SK-N-SH (cell line): ENCODE results near the gene SLC30A2. TPM values are rescaled to one million over a fixed set of nuclear protein-coding genes. Genes with fewer than 3 reads are reported as not detected.

Experiments
- CTCF ChIA-PET: fragments of 300-600, 350-600 bp; formaldehyde crosslinking; extraction: SDS; loops from one replicate; lab custom pipeline; 2021; lab: Yijun Ruan, JAX
- POLR2A ChIA-PET: fragments of 350-600 bp; sonication (Branson Sonifier 250); formaldehyde crosslinking; extraction: SDS; loops from one replicate; lab custom pipeline; 2020; ENCODE audit warnings: antibody characterized with exemption, inconsistent platforms; lab: Yijun Ruan, JAX
- DNase-seq: peaks from one replicate; pipeline ENCODE4 v3.0.0; 2012
- H2AFZ ChIP-seq: fragments of 200-600 bp; sonication (generic); 2 replicates; pipeline ENCODE4 v1.8.1; 2016; ENCODE audit warnings: antibody characterized with exemption, mild to moderate bottlenecking, low read depth
- H3F3A ChIP-seq: fragments of 200-600 bp; sonication (generic); replicated peaks from 2 replicates; pipeline ENCODE3; 2016; ENCODE audit warnings: antibody characterized with exemption, mild to moderate bottlenecking; ENCODE audit not compliant: insufficient read depth
- H3K27ac ChIP-seq, 2 experiments: fragments of 200-500 bp in 1 of 2; fragments of 200-600 bp in 1 of 2; sonication (Bioruptor generic) in 1 of 2; sonication (generic), shearing (Covaris generic) in 1 of 2; 2 replicates each; pipeline versions ENCODE4 v1.5.1 to v1.6.1; 2014 to 2016; ENCODE audit warnings: low read depth in 2 of 2, inconsistent platforms in 1 of 2, low read length in 1 of 2, mild to moderate bottlenecking in 1 of 2, mixed read lengths in 1 of 2
- H3K27me3 ChIP-seq: fragments of 200-600 bp; sonication (generic), shearing (Covaris generic); 2 replicates; pipeline ENCODE4 v1.6.1; 2016; ENCODE audit warnings: mixed run types; ENCODE audit not compliant: insufficient read depth
- H3K36me3 ChIP-seq, 2 experiments: fragments of 200-500 bp in 1 of 2; fragments of 200-600 bp in 1 of 2; sonication (Bioruptor generic) in 1 of 2; sonication (generic) in 1 of 2; replicated peaks in 1 of 2; 2 replicates each; pipeline versions ENCODE3 to v1.5.1; 2014 to 2016; ENCODE audit warnings: low read length in 1 of 2, mild to moderate bottlenecking in 1 of 2; ENCODE audit not compliant: insufficient read depth in 2 of 2, control insufficient read depth in 1 of 2
- H3K4me1 ChIP-seq, 2 experiments: fragments of 200-500 bp in 1 of 2; fragments of 200-600 bp in 1 of 2; sonication (Bioruptor generic) in 1 of 2; sonication (generic), shearing (Covaris generic) in 1 of 2; 2 replicates each; pipeline versions ENCODE4 v1.5.1 to v1.6.1; 2014 to 2016; ENCODE audit warnings: low read depth in 1 of 2, low read length in 1 of 2, mixed run types in 1 of 2; ENCODE audit not compliant: insufficient read depth in 2 of 2, control insufficient read depth in 1 of 2
- H3K4me2 ChIP-seq: fragments of 200-600 bp; sonication (generic), shearing (Covaris generic); 2 replicates; pipeline ENCODE4 v1.6.1; 2017; ENCODE audit warnings: mixed run types
- H3K4me3 ChIP-seq, 2 experiments: fragments of 200-500 bp in 1 of 2; fragments of 200-600 bp in 1 of 2; sonication (Bioruptor generic) in 1 of 2; sonication (generic), shearing (Covaris generic) in 1 of 2; 2 replicates each; pipeline versions ENCODE4 v1.5.1 to v1.8.1; 2014 to 2016; ENCODE audit warnings: low read depth in 2 of 2, inconsistent platforms in 1 of 2, low read length in 1 of 2, mild to moderate bottlenecking in 1 of 2, mixed read lengths in 1 of 2, moderate library complexity in 1 of 2
- H3K79me2 ChIP-seq: fragments of 200-600 bp; sonication (generic); 2 replicates; pipeline ENCODE4 v1.8.1; 2017; ENCODE audit warnings: mild to moderate bottlenecking; ENCODE audit not compliant: insufficient read depth
- H3K9ac ChIP-seq: fragments of 200-600 bp; sonication (generic); 2 replicates; pipeline ENCODE4 v1.6.1; 2017; ENCODE audit warnings: mixed run types
- H3K9me2 ChIP-seq: fragments of 200-600 bp; sonication (generic); 2 replicates; pipeline ENCODE4 v1.6.1; 2017; ENCODE audit warnings: mixed run types
- H3K9me3 ChIP-seq: fragments of 200-600 bp; sonication (generic); 2 replicates; pipeline ENCODE4 v1.6.1; 2017; ENCODE audit warnings: mixed run types, mild to moderate bottlenecking, moderate library complexity
- H4K20me1 ChIP-seq: fragments of 200-600 bp; sonication (generic); 2 replicates; pipeline ENCODE4 v1.6.1; 2017; ENCODE audit warnings: mild to moderate bottlenecking, mixed run types; ENCODE audit not compliant: insufficient read depth
- CHD2 ChIP-seq: fragments of 150-350 bp; IDR thresholded peaks from 2 replicates; pipeline ENCODE4 v1.6.1; 2018; ENCODE audit warnings: low read length; ENCODE audit not compliant: partially characterized antibody
- ELF1 ChIP-seq: IDR thresholded peaks from 2 replicates; pipeline ENCODE4 v1.4.0; 2012
- EP300 ChIP-seq, 2 experiments: IDR thresholded peaks; 2 replicates each; pipeline versions ENCODE4 v1.4.0 to v1.6.1; 2012; ENCODE audit warnings: borderline replicate concordance in 1 of 2, low read depth in 1 of 2, low read length in 1 of 2
- FOSL2 ChIP-seq: IDR thresholded peaks from 2 replicates; pipeline ENCODE4 v1.4.0; 2012; ENCODE audit warnings: low read depth, mild to moderate bottlenecking, moderate library complexity, borderline replicate concordance
- FOXJ3 ChIP-seq: sonication (generic); formaldehyde crosslinking; IDR thresholded peaks from 2 replicates; pipeline ENCODE4 v1.5.1; 2020; ENCODE audit warnings: mild to moderate bottlenecking, missing genetic modification reagents
- FOXM1 ChIP-seq: IDR thresholded peaks from 2 replicates; pipeline ENCODE4 v1.4.0; 2012; ENCODE audit warnings: low read depth, mild to moderate bottlenecking
- JUND ChIP-seq: IDR thresholded peaks from 2 replicates; pipeline ENCODE4 v1.4.0; 2012
- MXI1 ChIP-seq: IDR thresholded peaks from 2 replicates; pipeline ENCODE4 v1.6.1; 2012; ENCODE audit warnings: mild to moderate bottlenecking, low read depth, low read length, improper control_type of control experiment
- NRF1 ChIP-seq: IDR thresholded peaks from 2 replicates; pipeline ENCODE4 v1.6.1; 2012; ENCODE audit warnings: low read depth, mild to moderate bottlenecking, low read length
- POLR2AphosphoS5 ChIP-seq: IDR thresholded peaks from 2 replicates; pipeline ENCODE4 v1.6.1; 2012; ENCODE audit warnings: low read depth, low read length
- RFX5 ChIP-seq: IDR thresholded peaks from 2 replicates; pipeline ENCODE4 v1.6.1; 2012; ENCODE audit warnings: mild to moderate bottlenecking, improper control_type of control experiment, low read length
- SIN3A ChIP-seq: IDR thresholded peaks from 2 replicates; pipeline ENCODE4 v1.6.1; 2012; ENCODE audit warnings: low read depth, mild to moderate bottlenecking, low read length, moderate library complexity, borderline replicate concordance
- SMC3 ChIP-seq: IDR thresholded peaks from 2 replicates; pipeline ENCODE4 v1.6.1; 2012; ENCODE audit warnings: low read depth, low read length, improper control_type of control experiment
- USF1 ChIP-seq: IDR thresholded peaks from 2 replicates; pipeline ENCODE4 v1.4.0; 2012; ENCODE audit warnings: low read depth, borderline replicate concordance
- YY1 ChIP-seq: IDR thresholded peaks from 2 replicates; pipeline ENCODE4 v1.4.0; 2012; ENCODE audit warnings: low read depth, mild to moderate bottlenecking
- WGBS: methylation state at CpG from one replicate; pipeline ENCODE4 v1.1.6; 2017; ENCODE audit warnings: low lambda C conversion rate; 5-methylcytosine and 5-hydroxymethylcytosine counted together
- polyA plus RNA-seq, 3 experiments: library from polyadenylated mRNA; depleted of rRNA; stranded (reverse); fragments of >200 nt; gene quantifications; 2 replicates each; pipeline ENCODE4 v1.2.3, GENCODE V29; 2012
- TF ChIP-seq, protein P1 (sequence below): fragments of 200-600 bp; sonication (generic); IDR thresholded peaks from 2 replicates; pipeline ENCODE4 v1.6.1; 2017; ENCODE audit warnings: antibody characterized with exemption, mild to moderate bottlenecking, moderate library complexity
- TF ChIP-seq, protein P2 (sequence below): fragments of 150-350 bp; IDR thresholded peaks from 2 replicates; pipeline ENCODE4 v1.6.1; 2017; ENCODE audit warnings: antibody characterized with exemption, low read length, low read depth, borderline replicate concordance

SLC30A2 gene
- polyA plus RNA-seq, 1 of the 3 experiments (the other 2 are of a cell fraction): not detected

- no peaks in the 10 kb centered on the region for H3K9me3 ChIP-seq
- no peaks in the 10 kb centered on the region for H4K20me1 ChIP-seq
- H3K27ac ChIP-seq: no peak overlapping the region
- ChIA-PET POLR2A (no interaction called here), CTCF (interaction anchor here (0.9 to 1.3 kb wide), 3 partner anchors 134 to 211 kb away, joined by 3 to 5 read pairs (median 4); partner anchors contain the start of gene ZNF593)
- H3K4me3 ChIP-seq: no peak overlapping the region
- 81% methylated on average over 8 of the region's 15 CpGs for WGBS
- H3K4me2 ChIP-seq: no peak overlapping the region
- H3K36me3 ChIP-seq: no peaks in the 10 kb centered on the region
- no peaks in the 10 kb centered on the region for H3K9me2 ChIP-seq
- no peaks in the 10 kb centered on the region for H3F3A ChIP-seq
- no peak overlapping the region for H3K9ac ChIP-seq
- H2AFZ ChIP-seq: no peak overlapping the region
- H3K79me2 ChIP-seq: no peaks in the 10 kb centered on the region
- no peaks in the 10 kb centered on the region for H3K27me3 ChIP-seq
- DNase-seq: no peak
- no peak for TF ChIP-seq ELF1
- TF ChIP-seq, all 33 proteins: peak for 0
- no peaks in the 10 kb centered on the region; a peak in 1 of 4 replicates for H3K4me1 ChIP-seq
These were observed 16.7 kb downstream of the SLC30A2 start for GRCh38 chr1:26029054-26029863.

DNA sequence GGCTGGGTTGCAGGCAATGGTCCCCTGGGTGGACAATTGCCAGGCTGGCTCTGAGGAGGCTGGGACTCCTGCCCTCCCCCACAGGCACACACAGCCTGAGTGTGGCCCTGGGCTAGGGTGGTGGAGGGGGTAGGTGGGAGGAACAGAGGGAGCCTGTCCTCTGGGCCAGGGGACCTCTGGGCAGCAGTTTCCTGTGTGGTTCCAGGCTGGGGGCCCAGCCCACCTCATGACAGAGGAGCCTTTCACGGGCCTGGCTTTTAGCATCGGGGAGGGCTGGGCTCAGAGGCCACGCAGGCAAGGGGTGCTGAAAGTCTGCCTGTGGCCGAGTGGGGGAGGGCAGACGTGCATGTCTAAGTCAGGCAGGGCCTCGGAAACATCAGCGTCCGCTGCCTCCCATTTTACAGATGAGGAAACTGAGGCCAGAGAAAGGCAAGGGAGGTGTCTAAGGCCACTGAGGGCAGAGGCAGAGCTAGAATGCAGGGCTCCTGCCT, 17.4 kb downstream of the SLC30A2 start:
- ChIA-PET CTCF (interaction anchor here (1.3 kb wide), 1 partner anchor 141 kb away, joined by 5 read pairs; the partner anchor contains the start of gene ZNF593), POLR2A (no interaction called here)
- no peaks in the 10 kb centered on the region for H3F3A ChIP-seq
- no peak overlapping the region for H3K4me3 ChIP-seq
- 94% methylated on average over 5 of the region's 8 CpGs for WGBS
- no peaks in the 10 kb centered on the region for H3K9me3 ChIP-seq
- H3K4me1 ChIP-seq: no peaks in the 10 kb centered on the region; a peak in 1 of 4 replicates
- no peaks in the 10 kb centered on the region for H3K36me3 ChIP-seq
- no peak for DNase-seq
- no peak overlapping the region for H3K27ac ChIP-seq
- H4K20me1 ChIP-seq: no peaks in the 10 kb centered on the region
- H3K9me2 ChIP-seq: no peaks in the 10 kb centered on the region
- TF ChIP-seq JUND (no peak), MXI1 (no peak), SIN3A (no peak), RFX5 (no peak), POLR2AphosphoS5 (no peak), FOSL2 (no peak), YY1 (no peak), SMC3 (no peak), EP300 (IDR thresholded peaks at IDR 0.05; ENCODE audit: borderline replicate concordance in 1 of 2, low read depth in 1 of 2, low read length in 1 of 2) (no peak), FOXM1 (no peak), NRF1 (no peak), USF1 (no peak), CHD2 (no peak), FOXJ3 (CRISPR knock-in tag) (no peak)
- TF ChIP-seq, protein P1, sequence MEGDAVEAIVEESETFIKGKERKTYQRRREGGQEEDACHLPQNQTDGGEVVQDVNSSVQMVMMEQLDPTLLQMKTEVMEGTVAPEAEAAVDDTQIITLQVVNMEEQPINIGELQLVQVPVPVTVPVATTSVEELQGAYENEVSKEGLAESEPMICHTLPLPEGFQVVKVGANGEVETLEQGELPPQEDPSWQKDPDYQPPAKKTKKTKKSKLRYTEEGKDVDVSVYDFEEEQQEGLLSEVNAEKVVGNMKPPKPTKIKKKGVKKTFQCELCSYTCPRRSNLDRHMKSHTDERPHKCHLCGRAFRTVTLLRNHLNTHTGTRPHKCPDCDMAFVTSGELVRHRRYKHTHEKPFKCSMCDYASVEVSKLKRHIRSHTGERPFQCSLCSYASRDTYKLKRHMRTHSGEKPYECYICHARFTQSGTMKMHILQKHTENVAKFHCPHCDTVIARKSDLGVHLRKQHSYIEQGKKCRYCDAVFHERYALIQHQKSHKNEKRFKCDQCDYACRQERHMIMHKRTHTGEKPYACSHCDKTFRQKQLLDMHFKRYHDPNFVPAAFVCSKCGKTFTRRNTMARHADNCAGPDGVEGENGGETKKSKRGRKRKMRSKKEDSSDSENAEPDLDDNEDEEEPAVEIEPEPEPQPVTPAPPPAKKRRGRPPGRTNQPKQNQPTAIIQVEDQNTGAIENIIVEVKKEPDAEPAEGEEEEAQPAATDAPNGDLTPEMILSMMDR: no peak
- TF ChIP-seq, protein P2, sequence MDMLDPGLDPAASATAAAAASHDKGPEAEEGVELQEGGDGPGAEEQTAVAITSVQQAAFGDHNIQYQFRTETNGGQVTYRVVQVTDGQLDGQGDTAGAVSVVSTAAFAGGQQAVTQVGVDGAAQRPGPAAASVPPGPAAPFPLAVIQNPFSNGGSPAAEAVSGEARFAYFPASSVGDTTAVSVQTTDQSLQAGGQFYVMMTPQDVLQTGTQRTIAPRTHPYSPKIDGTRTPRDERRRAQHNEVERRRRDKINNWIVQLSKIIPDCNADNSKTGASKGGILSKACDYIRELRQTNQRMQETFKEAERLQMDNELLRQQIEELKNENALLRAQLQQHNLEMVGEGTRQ: no peak
- H3K9ac ChIP-seq: no peak overlapping the region
- H3K79me2 ChIP-seq: no peaks in the 10 kb centered on the region
- H3K4me2 ChIP-seq: no peak overlapping the region
- H2AFZ ChIP-seq: no peak overlapping the region
- no peaks in the 10 kb centered on the region for H3K27me3 ChIP-seq
